H9 (cell line): ENCODE results near the gene POLR3F. TPM values are rescaled to one million over a fixed set of nuclear protein-coding genes. Genes with fewer than 3 reads are reported as not detected.

Experiments used
- DNase-seq: peaks from one replicate; pipeline ENCODE4 v3.0.0-alpha.2; 2017
- H2AFZ ChIP-seq: one replicate; pipeline ENCODE4 v1.6.1; 2013; ENCODE audit warnings: mild to moderate bottlenecking, low read length, control low read depth, moderate library complexity
- H2AK5ac ChIP-seq: 2 replicates; pipeline ENCODE4 v1.6.1; 2013; ENCODE audit warnings: low read length, control low read depth, mixed read lengths; ENCODE audit not compliant: insufficient read length
- H2BK120ac ChIP-seq: one replicate; pipeline ENCODE4 v1.6.1; 2013; ENCODE audit warnings: low read depth, mild to moderate bottlenecking, low read length, control low read depth, inconsistent platforms; ENCODE audit not compliant: poor library complexity, severe bottlenecking
- H2BK12ac ChIP-seq: 2 replicates; pipeline ENCODE4 v1.6.1; 2013; ENCODE audit warnings: low read length, control low read depth, mixed read lengths, low read depth; ENCODE audit not compliant: insufficient read length
- H2BK15ac ChIP-seq: 2 replicates; pipeline ENCODE4 v1.6.1; 2013; ENCODE audit warnings: low read depth, low read length, control low read depth
- H2BK20ac ChIP-seq: one replicate; pipeline ENCODE4 v1.6.1; 2013; ENCODE audit warnings: low read depth, mild to moderate bottlenecking, low read length, control low read depth, inconsistent platforms; ENCODE audit not compliant: poor library complexity, severe bottlenecking
- H2BK5ac ChIP-seq: 2 replicates; pipeline ENCODE4 v1.6.1; 2013; ENCODE audit warnings: low read length, control low read depth, mixed read lengths; ENCODE audit not compliant: insufficient read length
- H3K14ac ChIP-seq: 2 replicates; pipeline ENCODE4 v1.6.1; 2013; ENCODE audit warnings: low read length, control low read depth; ENCODE audit not compliant: insufficient read depth
- H3K18ac ChIP-seq: 2 replicates; pipeline ENCODE4 v1.6.1; 2013; ENCODE audit warnings: low read depth, mild to moderate bottlenecking, mixed read lengths, low read length, control low read depth; ENCODE audit not compliant: insufficient read length
- H3K23ac ChIP-seq: 2 replicates; pipeline ENCODE4 v1.6.1; 2013; ENCODE audit warnings: low read length, control low read depth, mixed read lengths, low read depth; ENCODE audit not compliant: insufficient read length
- H3K23me2 ChIP-seq: 2 replicates; pipeline ENCODE4 v1.6.1; 2013; ENCODE audit warnings: low read depth, mild to moderate bottlenecking, mixed read lengths, low read length, control low read depth; ENCODE audit not compliant: insufficient read length, poor library complexity, severe bottlenecking
- H3K27ac ChIP-seq: 2 replicates; pipeline ENCODE4 v1.5.1; 2013; ENCODE audit warnings: low read length, control low read depth, mixed read lengths, low read depth; ENCODE audit not compliant: insufficient read length
- H3K27me3 ChIP-seq: 2 replicates; pipeline ENCODE4 v1.6.1; 2013; ENCODE audit warnings: low read length, control low read depth, inconsistent platforms; ENCODE audit not compliant: insufficient read depth
- H3K4ac ChIP-seq: 2 replicates; pipeline ENCODE4 v1.6.1; 2013; ENCODE audit warnings: low read depth, mild to moderate bottlenecking, control low read depth, inconsistent platforms, low read length, moderate library complexity
- H3K4me1 ChIP-seq: 2 replicates; pipeline ENCODE4 v1.6.1; 2013; ENCODE audit warnings: low read length, control low read depth, inconsistent platforms; ENCODE audit not compliant: insufficient read depth
- H3K4me2 ChIP-seq: 2 replicates; pipeline ENCODE4 v1.6.1; 2013; ENCODE audit warnings: low read length, control low read depth, mixed read lengths; ENCODE audit not compliant: insufficient read length, insufficient read depth
- H3K56ac ChIP-seq: 2 replicates; pipeline ENCODE4 v1.6.1; 2013; ENCODE audit warnings: low read depth, mild to moderate bottlenecking, mixed read lengths, low read length, control low read depth; ENCODE audit not compliant: insufficient read length
- H3K79me1 ChIP-seq: 2 replicates; pipeline ENCODE4 v1.6.1; 2013; ENCODE audit warnings: low read depth, mild to moderate bottlenecking, moderate library complexity, low read length, control low read depth, inconsistent platforms; ENCODE audit not compliant: insufficient read depth, poor library complexity, severe bottlenecking
- H3K79me2 ChIP-seq: 2 replicates; pipeline ENCODE4 v1.6.1; 2013; ENCODE audit warnings: low read length, control low read depth, inconsistent platforms; ENCODE audit not compliant: insufficient read depth
- H3K9ac ChIP-seq: 2 replicates; pipeline ENCODE4 v1.6.1; 2013; ENCODE audit warnings: low read length, control low read depth, mixed read lengths; ENCODE audit not compliant: insufficient read length; ENCODE audit errors: extremely low read depth
- H3K9me3 ChIP-seq: one replicate; pipeline ENCODE4 v1.6.1; 2013; ENCODE audit warnings: low read depth, low read length, inconsistent platforms; ENCODE audit not compliant: control insufficient read depth
- H3T11ph ChIP-seq: one replicate; pipeline ENCODE4 v1.6.1; 2013; ENCODE audit warnings: mild to moderate bottlenecking, low read length, control low read depth, inconsistent platforms
- H4K20me1 ChIP-seq: one replicate; pipeline ENCODE4 v1.6.1; 2013; ENCODE audit not compliant: control insufficient read depth, insufficient read length, insufficient read depth
- H4K5ac ChIP-seq: 2 replicates; pipeline ENCODE4 v1.6.1; 2013; ENCODE audit warnings: low read depth, mild to moderate bottlenecking, mixed read lengths, low read length, control low read depth; ENCODE audit not compliant: insufficient read length
- H4K8ac ChIP-seq: replicated peaks from 2 replicates; pipeline ENCODE4 v1.6.1; 2013; ENCODE audit warnings: low read length, control low read depth, mixed read lengths, low read depth; ENCODE audit not compliant: insufficient read length
- H4K91ac ChIP-seq: 2 replicates; pipeline ENCODE4 v1.6.1; 2013; ENCODE audit warnings: low read depth, mild to moderate bottlenecking, moderate library complexity, mixed read lengths, low read length, control low read depth; ENCODE audit not compliant: insufficient read length
- H3K27ac Mint-ChIP-seq, 3 experiments: 2 replicates in 2 of 3; 3 replicates in 1 of 3; pipeline ENCODE4 v1.8.0; 2020 to 2021; ENCODE audit warnings: mixed read lengths in 3 of 3, mild to moderate bottlenecking in 1 of 3, moderate library complexity in 1 of 3
- H3K27me3 Mint-ChIP-seq: 2 replicates; pipeline ENCODE4 v1.8.0; 2021; ENCODE audit warnings: low read depth, mild to moderate bottlenecking, moderate library complexity, mixed read lengths
- H3K36me3 Mint-ChIP-seq, 3 experiments: 2 replicates in 2 of 3; 3 replicates in 1 of 3; pipeline ENCODE4 v1.8.0; 2020 to 2021; ENCODE audit warnings: low read depth in 3 of 3, mixed read lengths in 3 of 3; ENCODE audit not compliant: insufficient read depth in 1 of 3
- H3K4me1 Mint-ChIP-seq, 2 experiments: 2 replicates each; pipeline ENCODE4 v1.8.0; 2020; ENCODE audit warnings: mixed read lengths in 2 of 2
- H3K4me3 Mint-ChIP-seq, 2 experiments: 2 replicates in 1 of 2; 3 replicates in 1 of 2; pipeline ENCODE4 v1.8.0; 2020 to 2021; ENCODE audit warnings: mild to moderate bottlenecking in 2 of 2, mixed read lengths in 2 of 2, moderate library complexity in 1 of 2
- H3K9me3 Mint-ChIP-seq, 2 experiments: 2 replicates in 1 of 2; 3 replicates in 1 of 2; pipeline ENCODE4 v1.8.0; 2020; ENCODE audit warnings: mild to moderate bottlenecking in 2 of 2, mixed read lengths in 2 of 2, moderate library complexity in 1 of 2
- WGBS: extraction: QIAGEN DNeasy Blood & Tissue Kit; methylation state at CpG from one replicate; pipeline ENCODE4 v1.1.7; 2013; ENCODE audit warnings: missing lambda C conversion rate, low lambda C conversion rate, mixed read lengths; ENCODE audit not compliant: insufficient read length; ENCODE audit errors: extremely low coverage; 5-methylcytosine and 5-hydroxymethylcytosine counted together
- total RNA-seq: library from RNA; stranded (reverse); gene quantifications from 2 replicates; pipeline ENCODE4 v1.2.1, GENCODE V29; 2021
- TF ChIP-seq, protein P1 (sequence below): fragments of 200-600 bp; sonication (generic); conservative IDR thresholded peaks from 3 replicates; pipeline ENCODE4 v1.8.0; 2021; ENCODE audit warnings: antibody characterized with exemption, mild to moderate bottlenecking

POLR3F gene
- total RNA-seq, 1 experiment from 2014 or later, result 16.1 TPM

GRCh38 chr20:18436847-18437246, 30.3 kb upstream of the POLR3F start:
- Histone ChIP-seq H3K23ac (no peak overlapping the region), H2BK20ac (no peak overlapping the region), H2BK15ac (no peak overlapping the region), H3K14ac (no peak overlapping the region), H3K56ac (no peak overlapping the region), H2BK12ac (no peak overlapping the region), H3K27ac (no peak overlapping the region), H4K5ac (no peak overlapping the region), H3K23me2 (no peaks in the 10 kb centered on the region), H3K27me3 (no peaks in the 10 kb centered on the region), H3K4me1 (no peaks in the 10 kb centered on the region), H2BK120ac (no peak overlapping the region), H3K18ac (no peak overlapping the region), H3K9ac (no peak overlapping the region), H2BK5ac (no peak overlapping the region), H4K20me1 (no peaks in the 10 kb centered on the region), H2AK5ac (no peak overlapping the region), H3K79me2 (no peaks in the 10 kb centered on the region), H4K8ac (no peak overlapping the region), H3T11ph (no peak overlapping the region), H3K4ac (no peak overlapping the region), H3K9me3 (no peaks in the 10 kb centered on the region), H3K4me2 (no peak overlapping the region), H2AFZ (no peak overlapping the region), H3K79me1 (no peaks in the 10 kb centered on the region), H4K91ac (no peak overlapping the region)
- TF ChIP-seq, protein P1, sequence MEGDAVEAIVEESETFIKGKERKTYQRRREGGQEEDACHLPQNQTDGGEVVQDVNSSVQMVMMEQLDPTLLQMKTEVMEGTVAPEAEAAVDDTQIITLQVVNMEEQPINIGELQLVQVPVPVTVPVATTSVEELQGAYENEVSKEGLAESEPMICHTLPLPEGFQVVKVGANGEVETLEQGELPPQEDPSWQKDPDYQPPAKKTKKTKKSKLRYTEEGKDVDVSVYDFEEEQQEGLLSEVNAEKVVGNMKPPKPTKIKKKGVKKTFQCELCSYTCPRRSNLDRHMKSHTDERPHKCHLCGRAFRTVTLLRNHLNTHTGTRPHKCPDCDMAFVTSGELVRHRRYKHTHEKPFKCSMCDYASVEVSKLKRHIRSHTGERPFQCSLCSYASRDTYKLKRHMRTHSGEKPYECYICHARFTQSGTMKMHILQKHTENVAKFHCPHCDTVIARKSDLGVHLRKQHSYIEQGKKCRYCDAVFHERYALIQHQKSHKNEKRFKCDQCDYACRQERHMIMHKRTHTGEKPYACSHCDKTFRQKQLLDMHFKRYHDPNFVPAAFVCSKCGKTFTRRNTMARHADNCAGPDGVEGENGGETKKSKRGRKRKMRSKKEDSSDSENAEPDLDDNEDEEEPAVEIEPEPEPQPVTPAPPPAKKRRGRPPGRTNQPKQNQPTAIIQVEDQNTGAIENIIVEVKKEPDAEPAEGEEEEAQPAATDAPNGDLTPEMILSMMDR, result no peak
- no peak overlapping the region for H3K4me3 Mint-ChIP-seq
- no CpG with 5 or more reads among the region's 2 CpGs for WGBS
- H3K36me3 Mint-ChIP-seq, result no peaks in the 10 kb centered on the region
- no peaks in the 10 kb centered on the region for H3K9me3 Mint-ChIP-seq
- peak overlapping the region in 2 of 3 experiments; percentile 5 to 80; a peak in 3 of 7 replicates for H3K27ac Mint-ChIP-seq
- DNase-seq, result no peak
- H3K27me3 Mint-ChIP-seq, result no peaks in the 10 kb centered on the region
- peaks cover 0 to 6% of the 10 kb centered on the region in 2 experiments; a peak in 3 of 4 replicates for H3K4me1 Mint-ChIP-seq
